Small intestine (tissue), 7 donors: ENCODE measurements around the gene KIFC3. TPM values are rescaled to one million over a fixed set of nuclear protein-coding genes. Genes with fewer than 3 reads are reported as not detected.

Source experiments
- DNase-seq, 2 donors: peaks; one replicate each; pipeline versions ENCODE4 v3.0.0 to v3.0.0-alpha.2; 2013
- FAIRE-seq: peaks from 2 replicates; lab custom pipeline; 2012; peaks lifted over from hg19 to GRCh38; lab: Jason Lieb, UNC
- H3K27ac ChIP-seq, 3 donors: one replicate each; pipeline ENCODE4 v1.5.1; 2013; ENCODE audit warnings: low read length in 2 of 3, mild to moderate bottlenecking in 2 of 3, control low read depth in 1 of 3, inconsistent platforms in 1 of 3, low read depth in 1 of 3, moderate library complexity in 1 of 3
- H3K27me3 ChIP-seq, 3 donors: one replicate each; pipeline ENCODE4 v1.6.1; 2013; ENCODE audit warnings: low read length in 3 of 3, inconsistent platforms in 1 of 3; ENCODE audit not compliant: control insufficient read depth in 3 of 3, insufficient read depth in 3 of 3
- H3K36me3 ChIP-seq, 3 donors: one replicate each; pipeline ENCODE4 v1.6.1; 2013; ENCODE audit warnings: low read length in 3 of 3, inconsistent platforms in 1 of 3, low read depth in 1 of 3, mild to moderate bottlenecking in 1 of 3, moderate library complexity in 1 of 3; ENCODE audit not compliant: control insufficient read depth in 3 of 3, insufficient read depth in 2 of 3
- H3K4me1 ChIP-seq, 3 donors: one replicate each; pipeline ENCODE4 v1.6.1; 2013; ENCODE audit warnings: low read length in 2 of 3, inconsistent platforms in 1 of 3, low read depth in 1 of 3, mild to moderate bottlenecking in 1 of 3, moderate library complexity in 1 of 3; ENCODE audit not compliant: control insufficient read depth in 3 of 3, insufficient read depth in 2 of 3
- H3K4me3 ChIP-seq, 3 donors: one replicate each; pipeline ENCODE4 v1.5.1; 2013; ENCODE audit warnings: low read length in 3 of 3, control low read depth in 1 of 3, inconsistent platforms in 1 of 3, low read depth in 1 of 3, mild to moderate bottlenecking in 1 of 3, moderate library complexity in 1 of 3
- H3K9me3 ChIP-seq, 2 donors: one replicate each; pipeline ENCODE4 v1.6.1; 2013; ENCODE audit warnings: low read depth in 1 of 2, low read length in 1 of 2; ENCODE audit not compliant: control insufficient read depth in 2 of 2, insufficient read depth in 1 of 2
- WGBS, 3 donors: extraction: QIAGEN DNeasy Blood & Tissue Kit; methylation state at CpG; one replicate each; pipeline ENCODE4 v1.1.7; 2013; 5-methylcytosine and 5-hydroxymethylcytosine counted together
- polyA plus RNA-seq, 4 donors: library from polyadenylated mRNA; stranded (reverse) in 3 of 4; unstranded in 1 of 4; fragments of 200-250 nt in 3 of 4; fragments of 120-200 nt in 1 of 4; gene quantifications; one replicate each; pipeline versions ENCODE4 v1.2.1 to v1.2.3, GENCODE V29; 2013
- donor health status: healthy with polysubstance abuse.
- donor health status: control.
- donor health status: control.
- donor health status: Bipolar disorder and iron deficiency.
- donor health status: healthy.

KIFC3 gene
- polyA plus RNA-seq, 4 donors = 12.8 to 237 (median 131) TPM

- 8 to 30% (median 15%) methylated on average over 2 of the region's 2 CpGs for WGBS, 3 donors
- peaks cover 0 to 7% (median 0%) of the 10 kb centered on the region in 3 donors for H3K36me3 ChIP-seq
- H3K9me3 ChIP-seq = no peaks in the 10 kb centered on the region
- DNase-seq (no peak), FAIRE-seq (no peak)
- H3K27me3 ChIP-seq = no peaks in the 10 kb centered on the region
- peaks cover 0 to 74% (median 9%) of the 10 kb centered on the region in 3 donors for H3K4me1 ChIP-seq
- no peak overlapping the region for H3K4me3 ChIP-seq
- H3K27ac ChIP-seq = no peak overlapping the region
These were observed 20.6 kb upstream of the KIFC3 start for GRCh38 chr16:57822856-57823255.

DNA sequence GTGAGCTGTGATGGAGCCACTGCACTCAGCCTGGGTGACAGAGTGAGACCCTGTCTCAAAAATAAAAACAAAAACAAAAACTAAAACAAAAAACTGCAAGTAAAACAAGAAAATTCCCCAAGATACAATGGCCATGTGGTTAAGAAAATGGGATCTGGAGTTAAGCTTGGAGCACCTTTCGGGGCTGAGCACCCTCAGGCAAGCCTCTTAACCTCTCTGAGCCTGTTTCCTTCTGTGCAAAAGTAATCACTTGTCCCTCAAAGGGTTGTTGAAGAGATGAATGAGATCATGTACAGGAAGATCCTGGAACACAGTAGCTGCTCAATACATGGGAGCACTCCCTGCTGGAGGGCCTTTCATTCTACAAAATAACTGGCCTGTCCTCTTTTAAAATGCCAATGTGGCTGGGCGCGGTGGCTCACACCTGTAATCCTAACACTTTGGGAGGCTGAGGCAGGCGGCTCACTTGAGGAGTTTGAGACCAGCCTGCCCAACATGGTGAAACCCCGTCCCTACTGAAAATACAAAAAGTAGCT lies 19.8 kb upstream of the KIFC3 start:
- peak overlapping the region in 2 of 3 donors; percentile 1 to 36 for H3K27ac ChIP-seq
- DNase-seq = no peak
- no peak overlapping the region for H3K4me3 ChIP-seq

DNA sequence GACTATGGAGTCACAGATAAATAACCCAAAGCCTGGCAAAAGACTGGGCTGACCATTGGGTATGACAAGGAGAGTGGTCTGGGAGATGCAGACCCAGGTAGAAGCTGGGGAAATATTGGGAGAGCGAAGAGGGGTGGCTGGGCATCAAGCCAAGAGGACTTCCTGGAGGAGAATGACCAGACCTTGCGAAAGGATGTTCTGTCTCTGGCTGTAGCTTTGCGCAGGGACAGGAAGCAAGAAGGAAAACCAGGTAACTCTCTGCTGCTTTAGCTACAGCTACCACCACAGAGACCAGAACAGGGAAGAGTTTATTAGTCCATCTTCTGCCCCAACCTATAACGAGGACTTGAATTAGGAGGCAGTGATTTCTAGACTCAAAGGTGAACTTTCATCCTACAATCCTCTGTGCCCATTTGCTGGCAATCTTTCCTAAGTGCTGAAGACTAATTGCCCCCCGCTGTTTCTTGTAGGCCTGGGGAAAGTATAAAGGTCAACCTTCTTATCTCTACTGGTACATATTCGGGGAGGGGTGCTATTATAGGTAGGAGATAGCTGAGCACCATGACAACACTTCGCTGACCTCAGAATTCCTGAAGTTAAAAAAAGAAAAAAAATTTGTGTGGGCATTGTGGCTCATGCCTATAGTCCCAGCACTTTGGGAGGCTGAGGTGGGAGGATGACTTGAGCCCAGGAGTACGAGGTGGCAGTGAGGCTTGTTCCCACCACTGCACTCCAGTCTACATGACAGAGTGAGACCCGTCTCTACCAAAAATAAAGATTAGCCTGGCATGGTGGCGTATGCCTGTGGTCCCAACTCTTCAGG lies 19.1 kb upstream of the KIFC3 start:
- H3K36me3 ChIP-seq = peaks cover 0 to 8% (median 0%) of the 10 kb centered on the region in 3 donors
- no peak for FAIRE-seq
- H3K4me1 ChIP-seq = peaks cover 5 to 75% (median 6%) of the 10 kb centered on the region in 3 donors
- 15 to 57% (median 34%) methylated on average over 10 of the region's 10 CpGs for WGBS, 3 donors
- H3K27ac ChIP-seq = peak overlapping the region; percentile 4 to 53 (median 38)
- peak; percentile 92 to 98 for DNase-seq
- no peaks in the 10 kb centered on the region for H3K27me3 ChIP-seq
- H3K4me3 ChIP-seq = no peak overlapping the region
- no peaks in the 10 kb centered on the region for H3K9me3 ChIP-seq

More for the DNA sequence above, 19.8 kb upstream of the KIFC3 start:
- no peak for FAIRE-seq
- H3K36me3 ChIP-seq = peaks cover 0 to 6% (median 0%) of the 10 kb centered on the region in 3 donors
- no peaks in the 10 kb centered on the region for H3K9me3 ChIP-seq
- WGBS, 3 donors = 83 to 94% (median 91%) methylated on average over 5 of the region's 5 CpGs
- H3K27me3 ChIP-seq = no peaks in the 10 kb centered on the region
- H3K4me1 ChIP-seq = peaks cover 0 to 74% (median 9%) of the 10 kb centered on the region in 3 donors

GRCh38 chr16:57818377-57819064 lies 16.2 kb upstream of the KIFC3 start:
- WGBS, 3 donors = 33 to 70% (median 38%) methylated on average over 8 of the region's 8 CpGs
- H3K4me1 ChIP-seq = peaks cover 5 to 60% (median 6%) of the 10 kb centered on the region in 3 donors
- DNase-seq (no peak), FAIRE-seq (no peak)
- H3K27ac ChIP-seq = peak overlapping the region in 1 of 3 donors; percentile 31
- H3K9me3 ChIP-seq = no peaks in the 10 kb centered on the region
- H3K27me3 ChIP-seq = no peaks in the 10 kb centered on the region
- peaks cover 0 to 7% (median 0%) of the 10 kb centered on the region in 3 donors for H3K36me3 ChIP-seq
- no peak overlapping the region for H3K4me3 ChIP-seq

GRCh38 chr16:57817680-57818079 lies 15.4 kb upstream of the KIFC3 start:
- H3K27me3 ChIP-seq = no peaks in the 10 kb centered on the region
- no peak overlapping the region for H3K27ac ChIP-seq
- H3K36me3 ChIP-seq = peaks cover 0 to 7% (median 0%) of the 10 kb centered on the region in 3 donors
- H3K9me3 ChIP-seq = no peaks in the 10 kb centered on the region
- no peak for FAIRE-seq
- H3K4me3 ChIP-seq = no peak overlapping the region
- DNase-seq = no peak
- H3K4me1 ChIP-seq = peaks cover 5 to 66% (median 6%) of the 10 kb centered on the region in 3 donors

GRCh38 chr16:57815987-57816745 lies 13.9 kb upstream of the KIFC3 start:
- DNase-seq (peak; percentile 84 to 93), FAIRE-seq (no peak)
- peak overlapping the region; percentile 30 to 59 (median 38) for H3K27ac ChIP-seq
- H3K4me1 ChIP-seq = peaks cover 5 to 66% (median 6%) of the 10 kb centered on the region in 3 donors
- peaks cover 0 to 7% (median 0%) of the 10 kb centered on the region in 3 donors for H3K36me3 ChIP-seq
- no peaks in the 10 kb centered on the region for H3K27me3 ChIP-seq
- H3K9me3 ChIP-seq = no peaks in the 10 kb centered on the region
- WGBS, 3 donors = 11 to 28% (median 11%) methylated on average over 16 of the region's 16 CpGs
- H3K4me3 ChIP-seq = no peak overlapping the region

DNA sequence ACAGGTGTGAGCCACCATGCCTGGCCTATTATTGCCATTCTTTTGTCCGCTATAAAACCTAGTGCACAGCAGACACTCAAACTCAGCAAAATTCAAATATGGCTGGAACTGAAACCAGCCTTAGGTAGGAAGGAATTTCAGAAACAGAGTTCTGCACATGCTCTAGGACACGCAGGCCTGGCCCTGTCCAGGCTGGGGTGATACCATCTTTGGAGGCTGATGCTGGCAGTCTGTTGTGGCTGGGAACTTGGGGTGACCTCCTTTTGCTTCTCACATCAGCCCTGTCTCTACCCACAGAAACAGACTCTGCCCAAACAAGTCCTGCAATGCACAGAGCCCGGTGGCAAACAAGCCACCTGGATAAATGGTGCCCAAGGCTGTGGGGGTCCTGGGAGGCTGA lies 12.6 kb upstream of the KIFC3 start:
- H3K4me1 ChIP-seq = peaks cover 11 to 66% (median 15%) of the 10 kb centered on the region in 3 donors
- peaks cover 0 to 7% (median 0%) of the 10 kb centered on the region in 3 donors for H3K36me3 ChIP-seq
- 87 to 94% (median 90%) methylated on average over 3 of the region's 3 CpGs for WGBS, 3 donors
- H3K4me3 ChIP-seq = no peak overlapping the region
- no peak overlapping the region for H3K27ac ChIP-seq
- H3K9me3 ChIP-seq = no peaks in the 10 kb centered on the region
- DNase-seq (no peak), FAIRE-seq (no peak)
- H3K27me3 ChIP-seq = no peaks in the 10 kb centered on the region
